Gastroesophageal sphincter (tissue), 4 donors: ENCODE data around the gene EDAR. TPM values are rescaled to one million over a fixed set of nuclear protein-coding genes. Genes with fewer than 3 reads are reported as not detected.

Experiments used
- ATAC-seq: fragments of 150-250 bp; one replicate; pipeline ENCODE4 v1.9.1; 2016; ENCODE audit warnings: mild to moderate bottlenecking, moderate library complexity
- H3K27ac ChIP-seq, 4 donors: fragments of 200-600 bp; sonication (generic) in 3 of 4; 1 replicate in 3 of 4; 2 replicates in 1 of 4; pipeline ENCODE4 v1.5.1; 2016 to 2019
- H3K27me3 ChIP-seq: fragments of 200-600 bp; sonication (generic); one replicate; pipeline ENCODE4 v1.5.1; 2019
- H3K36me3 ChIP-seq, 2 donors: fragments of 200-600 bp; sonication (generic); one replicate each; pipeline ENCODE4 v1.5.1; 2019; ENCODE audit warnings: control low read depth in 1 of 2
- H3K4me1 ChIP-seq, 3 donors: fragments of 200-600 bp; sonication (generic); 1 replicate in 2 of 3; 2 replicates in 1 of 3; pipeline ENCODE4 v1.5.1; 2016 to 2019; ENCODE audit warnings: control low read depth in 2 of 3
- H3K4me3 ChIP-seq, 2 donors: fragments of 200-600 bp; sonication (generic); one replicate each; pipeline ENCODE4 v1.5.1; 2019; ENCODE audit warnings: mild to moderate bottlenecking in 1 of 2, moderate library complexity in 1 of 2
- H3K9me3 ChIP-seq, 3 donors: fragments of 200-600 bp; sonication (generic); one replicate each; pipeline ENCODE4 v1.5.1; 2017 to 2019; ENCODE audit warnings: control low read depth in 2 of 3
- EP300 ChIP-seq: sonication (generic); formaldehyde crosslinking; IDR thresholded peaks from one replicate; pipeline ENCODE4 v1.6.1; 2017; ENCODE audit warnings: antibody characterized with exemption, mild to moderate bottlenecking
- POLR2A ChIP-seq, 2 donors: fragments of 450-650 bp; IDR thresholded peaks; one replicate each; pipeline ENCODE4 v1.6.1; 2017; ENCODE audit warnings: antibody characterized with exemption in 2 of 2, mild to moderate bottlenecking in 2 of 2, moderate library complexity in 1 of 2
- POLR2AphosphoS5 ChIP-seq: sonication (generic); formaldehyde crosslinking; IDR thresholded peaks from one replicate; pipeline ENCODE4 v1.6.1; 2017; ENCODE audit warnings: antibody characterized with exemption
- WGBS, 2 donors: methylation state at CpG; one replicate each; pipeline ENCODE4 v1.1.5; 2018; ENCODE audit warnings: low coverage in 1 of 2; 5-methylcytosine and 5-hydroxymethylcytosine counted together
- total RNA-seq, 4 donors: library from RNA; depleted of rRNA; stranded (reverse); fragments of >200 nt; gene quantifications; one replicate each; pipeline ENCODE4 v1.1.0, GENCODE V29; 2016
- TF ChIP-seq, protein P1 (sequence below), 4 experiments: fragments of 200-600 bp in 2 of 4; fragments of 450-650 bp in 2 of 4; sonication (generic) in 1 of 4; IDR thresholded peaks; one replicate each; pipeline ENCODE4 v1.5.1; 2017 to 2019; ENCODE audit warnings: antibody characterized with exemption in 4 of 4, mild to moderate bottlenecking in 2 of 4, moderate library complexity in 2 of 4

Gene EDAR
- total RNA-seq, 4 donors from 2014 or later: 0.92 TPM; not detected in 3

DNA sequence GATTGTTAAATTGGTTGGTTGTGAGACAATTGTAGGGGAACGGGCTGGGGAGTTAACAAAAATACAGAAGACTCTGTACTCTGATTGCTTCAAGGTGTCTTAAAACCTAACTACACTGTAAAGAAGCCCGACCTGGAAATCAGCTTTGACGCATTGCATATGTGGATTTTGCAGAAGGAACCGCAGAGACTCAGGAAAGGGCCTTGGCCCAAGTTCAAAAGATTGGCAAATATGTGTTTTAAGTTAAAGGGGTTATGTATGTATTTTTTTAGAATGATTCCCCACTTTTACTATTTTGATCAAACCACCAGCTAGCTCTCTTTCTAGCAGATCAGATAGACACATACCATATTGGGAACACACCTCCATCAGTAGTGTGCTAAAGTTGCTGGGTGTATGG is 18.0 kb upstream of the EDAR start:
- no peaks in the 10 kb centered on the region for H3K27me3 ChIP-seq
- 71 to 76% methylated on average over 4 of the region's 4 CpGs for WGBS, 2 donors
- H3K4me3 ChIP-seq: no peak overlapping the region
- no peak overlapping the region for H3K27ac ChIP-seq
- ATAC-seq: no peak
- TF ChIP-seq POLR2AphosphoS5 (no peak), POLR2A (IDR thresholded peaks at IDR 0.05) (no peak), EP300 (no peak)
- TF ChIP-seq, protein P1, sequence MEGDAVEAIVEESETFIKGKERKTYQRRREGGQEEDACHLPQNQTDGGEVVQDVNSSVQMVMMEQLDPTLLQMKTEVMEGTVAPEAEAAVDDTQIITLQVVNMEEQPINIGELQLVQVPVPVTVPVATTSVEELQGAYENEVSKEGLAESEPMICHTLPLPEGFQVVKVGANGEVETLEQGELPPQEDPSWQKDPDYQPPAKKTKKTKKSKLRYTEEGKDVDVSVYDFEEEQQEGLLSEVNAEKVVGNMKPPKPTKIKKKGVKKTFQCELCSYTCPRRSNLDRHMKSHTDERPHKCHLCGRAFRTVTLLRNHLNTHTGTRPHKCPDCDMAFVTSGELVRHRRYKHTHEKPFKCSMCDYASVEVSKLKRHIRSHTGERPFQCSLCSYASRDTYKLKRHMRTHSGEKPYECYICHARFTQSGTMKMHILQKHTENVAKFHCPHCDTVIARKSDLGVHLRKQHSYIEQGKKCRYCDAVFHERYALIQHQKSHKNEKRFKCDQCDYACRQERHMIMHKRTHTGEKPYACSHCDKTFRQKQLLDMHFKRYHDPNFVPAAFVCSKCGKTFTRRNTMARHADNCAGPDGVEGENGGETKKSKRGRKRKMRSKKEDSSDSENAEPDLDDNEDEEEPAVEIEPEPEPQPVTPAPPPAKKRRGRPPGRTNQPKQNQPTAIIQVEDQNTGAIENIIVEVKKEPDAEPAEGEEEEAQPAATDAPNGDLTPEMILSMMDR (IDR thresholded peaks at IDR 0.05): no peak
- H3K4me1 ChIP-seq: no peaks in the 10 kb centered on the region
- no peaks in the 10 kb centered on the region for H3K9me3 ChIP-seq
- H3K36me3 ChIP-seq: no peaks in the 10 kb centered on the region

GRCh38 chr2:109005686-109006204 is 16.7 kb upstream of the EDAR start:
- 70 to 93% methylated on average over 2 to 15 of the region's 20 CpGs for WGBS, 2 donors
- TF ChIP-seq, protein P1 (IDR thresholded peaks at IDR 0.05): no peak
- TF ChIP-seq POLR2A (IDR thresholded peaks at IDR 0.05): no peak
- no peak for TF ChIP-seq EP300
- TF ChIP-seq POLR2AphosphoS5: no peak
- Histone ChIP-seq H3K36me3 (no peaks in the 10 kb centered on the region), H3K4me3 (no peak overlapping the region), H3K27ac (no peak overlapping the region), H3K4me1 (no peaks in the 10 kb centered on the region), H3K9me3 (no peaks in the 10 kb centered on the region), H3K27me3 (no peaks in the 10 kb centered on the region)
- ATAC-seq: no peak

DNA sequence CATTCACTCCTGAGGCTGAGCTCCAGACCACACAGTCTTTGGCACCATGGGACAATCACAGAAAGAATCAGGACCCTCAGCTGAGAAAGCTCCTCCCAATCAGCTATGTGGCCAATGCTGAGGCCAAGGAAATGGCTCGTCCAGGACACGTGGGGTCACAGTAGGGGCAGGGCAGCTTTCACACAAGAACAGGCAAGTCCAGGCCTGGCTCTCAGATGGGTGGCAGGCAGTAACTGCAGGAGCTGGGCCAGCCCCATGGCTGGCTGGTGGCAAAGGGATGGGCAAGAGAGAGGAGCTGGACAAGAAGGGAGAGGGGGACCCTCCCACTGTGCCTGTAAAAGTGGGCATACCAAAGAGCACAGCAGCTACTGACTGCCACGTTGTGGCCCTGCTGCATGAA is 12.2 kb upstream of the EDAR start:
- ATAC-seq: no peak
- no peak overlapping the region for H3K4me3 ChIP-seq
- no peak overlapping the region for H3K27ac ChIP-seq
- TF ChIP-seq EP300 (no peak), POLR2A (IDR thresholded peaks at IDR 0.05) (no peak), POLR2AphosphoS5 (no peak)
- TF ChIP-seq, protein P1 (IDR thresholded peaks at IDR 0.05): no peak
- H3K36me3 ChIP-seq: no peaks in the 10 kb centered on the region
- no peaks in the 10 kb centered on the region for H3K9me3 ChIP-seq
- no peaks in the 10 kb centered on the region for H3K27me3 ChIP-seq
- no peaks in the 10 kb centered on the region for H3K4me1 ChIP-seq
- 48 to 89% methylated on average over 2 to 3 of the region's 3 CpGs for WGBS, 2 donors

DNA sequence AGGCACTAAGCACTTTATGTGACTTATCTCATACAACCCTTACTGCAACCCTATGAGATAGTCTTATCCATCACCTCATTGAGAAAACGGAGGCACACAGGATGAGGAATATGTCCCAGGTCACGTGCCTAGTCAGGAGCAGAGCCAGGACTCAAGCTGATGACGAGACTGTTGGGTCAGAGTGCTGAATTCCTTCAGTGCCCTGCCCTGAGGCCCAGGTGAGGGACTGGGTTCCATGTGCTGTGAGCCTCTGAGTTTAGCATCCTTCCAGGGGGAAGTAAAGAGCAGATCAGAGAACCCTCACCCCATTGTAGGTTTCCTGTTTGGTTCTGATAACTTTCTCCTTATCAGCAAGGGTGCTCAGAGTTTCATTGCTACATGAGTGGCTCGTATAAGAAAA is 11.7 kb upstream of the EDAR start:
- TF ChIP-seq POLR2A (IDR thresholded peaks at IDR 0.05) (no peak), EP300 (no peak), POLR2AphosphoS5 (no peak)
- TF ChIP-seq, protein P1 (IDR thresholded peaks at IDR 0.05): no peak
- 92 to 100% methylated on average over 3 to 4 of the region's 4 CpGs for whole genome bisulfite sequencing, 2 donors
- Histone ChIP-seq H3K4me3 (no peak overlapping the region), H3K27ac (no peak overlapping the region), H3K27me3 (no peaks in the 10 kb centered on the region), H3K4me1 (no peaks in the 10 kb centered on the region), H3K36me3 (no peaks in the 10 kb centered on the region), H3K9me3 (no peaks in the 10 kb centered on the region)
- no peak for ATAC-seq

DNA sequence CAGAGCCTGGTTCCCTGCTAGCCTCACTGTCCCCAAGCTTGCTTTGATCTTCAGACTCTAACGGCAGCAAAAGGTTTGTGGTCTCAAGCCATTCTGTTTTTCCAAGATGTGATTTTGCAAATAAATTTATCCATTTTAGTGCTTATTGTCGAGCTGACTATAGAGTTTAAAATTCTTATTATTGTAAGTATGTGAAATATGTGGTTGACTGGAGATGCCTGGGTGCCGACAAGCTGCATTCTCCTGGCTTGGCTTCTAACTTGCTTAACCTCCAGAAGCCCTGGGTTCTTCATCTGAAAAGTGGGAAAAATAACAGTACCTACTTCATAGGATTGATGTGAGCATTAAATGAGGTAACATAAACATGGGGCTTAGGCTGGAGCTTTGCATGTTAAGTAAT is 9.9 kb upstream of the EDAR start:
- TF ChIP-seq POLR2AphosphoS5: no peak
- TF ChIP-seq POLR2A (IDR thresholded peaks at IDR 0.05): no peak
- no peak for TF ChIP-seq EP300
- TF ChIP-seq, protein P1 (IDR thresholded peaks at IDR 0.05): no peak
- Histone ChIP-seq H3K27ac (no peak overlapping the region), H3K36me3 (no peaks in the 10 kb centered on the region), H3K4me1 (no peaks in the 10 kb centered on the region), H3K4me3 (no peak overlapping the region), H3K27me3 (no peaks in the 10 kb centered on the region), H3K9me3 (no peaks in the 10 kb centered on the region)
- no peak for ATAC-seq
- WGBS, 2 donors: 52 to 59% methylated on average over 3 of the region's 3 CpGs
